ENCODE data around the gene IRF2BP2. TPM values are rescaled to one million over a fixed set of nuclear protein-coding genes. Genes with fewer than 3 reads are reported as not detected.

The IRF2BP2 gene
- total and polyA plus RNA-seq, 10 of the 15 experiments (the other 5 are each of a cell fraction or from before 2014, with no cell fraction given): 7.5 to 114 (median 52.3) TPM

- peak; percentile 77 for TF ChIP-seq TAF1 (IDR thresholded peaks at IDR 0.05; ENCODE audit: borderline replicate concordance, low read depth, low read length)
- peak; percentile 74 for TF ChIP-seq E4F1 (IDR thresholded peaks at IDR 0.05; ENCODE audit: borderline replicate concordance, partially characterized antibody)
- peak; percentile 98 for TF ChIP-seq MLLT1 (IDR thresholded peaks at IDR 0.05)
Measured at GRCh38 chr1:234608025-234608910, 1.7 kb downstream of the IRF2BP2 start (continued).
